Measurements from ENCODE around the gene MRLN. TPM values are rescaled to one million over a fixed set of nuclear protein-coding genes. Genes with fewer than 3 reads are reported as not detected.

MRLN gene
- polyA plus RNA-seq, 1 donor (not counting 4 experiments of a cell fraction or from before 2014, with no cell fraction given) = not detected

GRCh38 chr10:59700709-59701108 is 52.5 kb downstream of the MRLN start:
- dilution Hi-C loops (cut with MboI; ENCODE audit: extremely low pct_ligation_motif_present, low sequenced_read_pairs) = no loop called here
- Histone ChIP-seq H3K36me3 (ENCODE audit: control insufficient read depth in 2 of 2, extremely low read depth in 1 of 2, insufficient read depth in 2 of 2, low read length in 2 of 2) (no peaks in the 10 kb centered on the region), H3K4me2 (ENCODE audit: control insufficient read depth, extremely low read depth, insufficient read depth, low read depth, low read length) (no peak overlapping the region), H3K27ac (ENCODE audit: control insufficient read depth, insufficient read depth, low read length) (no peak overlapping the region), H3K9me3 (ENCODE audit: control insufficient read depth, low read depth, low read length) (no peaks in the 10 kb centered on the region), H3K4me3 (ENCODE audit: control insufficient read depth in 2 of 3, extremely low read depth in 1 of 3, insufficient read depth in 2 of 3, low read depth in 1 of 3, low read length in 3 of 3) (no peak overlapping the region), H3K4me1 (ENCODE audit: control insufficient read depth, extremely low read depth, insufficient read depth, low read length) (no peaks in the 10 kb centered on the region), H3K27me3 (ENCODE audit: control insufficient read depth, extremely low read depth, insufficient read depth, low read length) (no peaks in the 10 kb centered on the region), H3K9me1 (ENCODE audit: control insufficient read depth, extremely low read depth, insufficient read depth, low read length) (no peaks in the 10 kb centered on the region), H3K9ac (ENCODE audit: control insufficient read depth, extremely low read depth, insufficient read depth, low read length) (no peak overlapping the region), H4K20me1 (ENCODE audit: control insufficient read depth, extremely low read depth, insufficient read depth, low read length) (no peaks in the 10 kb centered on the region), H2AFZ (ENCODE audit: control insufficient read depth, low read length) (no peak overlapping the region), H3K79me2 (ENCODE audit: control insufficient read depth, insufficient read depth, low read length) (no peaks in the 10 kb centered on the region)
- no peak for TF ChIP-seq EZH2 (IDR thresholded peaks at IDR 0.05; ENCODE audit: low read length)
- FAIRE-seq (no peak), DNase-seq (ENCODE audit: low read depth, low spot score) (no peak)

GRCh38 chr10:59698326-59698725 is 54.9 kb downstream of the MRLN start:
- Histone ChIP-seq H3K27ac (ENCODE audit: control insufficient read depth, insufficient read depth, low read length) (no peak overlapping the region), H3K4me3 (ENCODE audit: control insufficient read depth in 2 of 3, extremely low read depth in 1 of 3, insufficient read depth in 2 of 3, low read depth in 1 of 3, low read length in 3 of 3) (no peak overlapping the region), H3K9me3 (ENCODE audit: control insufficient read depth, low read depth, low read length) (no peaks in the 10 kb centered on the region), H3K36me3 (ENCODE audit: control insufficient read depth in 2 of 2, extremely low read depth in 1 of 2, insufficient read depth in 2 of 2, low read length in 2 of 2) (no peaks in the 10 kb centered on the region), H4K20me1 (ENCODE audit: control insufficient read depth, extremely low read depth, insufficient read depth, low read length) (no peaks in the 10 kb centered on the region), H2AFZ (ENCODE audit: control insufficient read depth, low read length) (no peak overlapping the region), H3K9me1 (ENCODE audit: control insufficient read depth, extremely low read depth, insufficient read depth, low read length) (no peaks in the 10 kb centered on the region), H3K9ac (ENCODE audit: control insufficient read depth, extremely low read depth, insufficient read depth, low read length) (no peak overlapping the region), H3K4me2 (ENCODE audit: control insufficient read depth, extremely low read depth, insufficient read depth, low read depth, low read length) (no peak overlapping the region), H3K27me3 (ENCODE audit: control insufficient read depth, extremely low read depth, insufficient read depth, low read length) (no peaks in the 10 kb centered on the region), H3K4me1 (ENCODE audit: control insufficient read depth, extremely low read depth, insufficient read depth, low read length) (no peaks in the 10 kb centered on the region), H3K79me2 (ENCODE audit: control insufficient read depth, insufficient read depth, low read length) (no peaks in the 10 kb centered on the region)
- dilution Hi-C loops (cut with MboI; ENCODE audit: extremely low pct_ligation_motif_present, low sequenced_read_pairs) = no loop called here
- DNase-seq (ENCODE audit: low read depth, low spot score) = no peak
- FAIRE-seq = no peak
- no peak for TF ChIP-seq CTCF (optimal IDR thresholded peaks at IDR 0.05 in 1 of 3, IDR thresholded peaks at IDR 0.05 in 1 of 3, conservative IDR thresholded peaks at IDR 0.05 in 1 of 3; ENCODE audit: extremely low read depth in 1 of 3, insufficient read depth in 2 of 3, low read length in 3 of 3)
- no peak for TF ChIP-seq EZH2 (IDR thresholded peaks at IDR 0.05; ENCODE audit: low read length)

GRCh38 chr10:59695637-59696036 is 57.6 kb downstream of the MRLN start:
- H3K27me3 ChIP-seq (ENCODE audit: control insufficient read depth, extremely low read depth, insufficient read depth, low read length) = no peaks in the 10 kb centered on the region
- no peaks in the 10 kb centered on the region for H3K79me2 ChIP-seq (ENCODE audit: control insufficient read depth, insufficient read depth, low read length)
- H2AFZ ChIP-seq (ENCODE audit: control insufficient read depth, low read length) = no peak overlapping the region
- no peak overlapping the region for H3K27ac ChIP-seq (ENCODE audit: control insufficient read depth, insufficient read depth, low read length)
- no peaks in the 10 kb centered on the region for H4K20me1 ChIP-seq (ENCODE audit: control insufficient read depth, extremely low read depth, insufficient read depth, low read length)
- dilution Hi-C loops (cut with MboI; ENCODE audit: extremely low pct_ligation_motif_present, low sequenced_read_pairs) = no loop called here
- H3K9me3 ChIP-seq (ENCODE audit: control insufficient read depth, low read depth, low read length) = no peaks in the 10 kb centered on the region
- H3K36me3 ChIP-seq (ENCODE audit: control insufficient read depth in 2 of 2, extremely low read depth in 1 of 2, insufficient read depth in 2 of 2, low read length in 2 of 2) = no peaks in the 10 kb centered on the region
- no peak overlapping the region for H3K9ac ChIP-seq (ENCODE audit: control insufficient read depth, extremely low read depth, insufficient read depth, low read length)
- no peak for TF ChIP-seq EZH2 (IDR thresholded peaks at IDR 0.05; ENCODE audit: low read length)
- H3K9me1 ChIP-seq (ENCODE audit: control insufficient read depth, extremely low read depth, insufficient read depth, low read length) = no peaks in the 10 kb centered on the region
- H3K4me3 ChIP-seq (ENCODE audit: control insufficient read depth in 2 of 3, extremely low read depth in 1 of 3, insufficient read depth in 2 of 3, low read depth in 1 of 3, low read length in 3 of 3) = no peak overlapping the region
- DNase-seq (ENCODE audit: low read depth, low spot score) = no peak
- H3K4me2 ChIP-seq (ENCODE audit: control insufficient read depth, extremely low read depth, insufficient read depth, low read depth, low read length) = no peak overlapping the region
- no peak for FAIRE-seq
- H3K4me1 ChIP-seq (ENCODE audit: control insufficient read depth, extremely low read depth, insufficient read depth, low read length) = no peaks in the 10 kb centered on the region
